GM10266 (cell line): ENCODE data around the gene DDX39B.

ENCODE experiments used
- DNase-seq: peaks from one replicate; pipeline ENCODE4 v3.0.0; 2012; ENCODE audit errors: extremely low spot score
- TF ChIP-seq, protein P1 (sequence below): IDR thresholded peaks from 2 replicates; pipeline ENCODE4 v1.5.1; 2012; ENCODE audit warnings: mild to moderate bottlenecking, low read depth; ENCODE audit not compliant: control insufficient read depth, insufficient read depth; ENCODE audit errors: missing control alignments

DDX39B gene

DNA sequence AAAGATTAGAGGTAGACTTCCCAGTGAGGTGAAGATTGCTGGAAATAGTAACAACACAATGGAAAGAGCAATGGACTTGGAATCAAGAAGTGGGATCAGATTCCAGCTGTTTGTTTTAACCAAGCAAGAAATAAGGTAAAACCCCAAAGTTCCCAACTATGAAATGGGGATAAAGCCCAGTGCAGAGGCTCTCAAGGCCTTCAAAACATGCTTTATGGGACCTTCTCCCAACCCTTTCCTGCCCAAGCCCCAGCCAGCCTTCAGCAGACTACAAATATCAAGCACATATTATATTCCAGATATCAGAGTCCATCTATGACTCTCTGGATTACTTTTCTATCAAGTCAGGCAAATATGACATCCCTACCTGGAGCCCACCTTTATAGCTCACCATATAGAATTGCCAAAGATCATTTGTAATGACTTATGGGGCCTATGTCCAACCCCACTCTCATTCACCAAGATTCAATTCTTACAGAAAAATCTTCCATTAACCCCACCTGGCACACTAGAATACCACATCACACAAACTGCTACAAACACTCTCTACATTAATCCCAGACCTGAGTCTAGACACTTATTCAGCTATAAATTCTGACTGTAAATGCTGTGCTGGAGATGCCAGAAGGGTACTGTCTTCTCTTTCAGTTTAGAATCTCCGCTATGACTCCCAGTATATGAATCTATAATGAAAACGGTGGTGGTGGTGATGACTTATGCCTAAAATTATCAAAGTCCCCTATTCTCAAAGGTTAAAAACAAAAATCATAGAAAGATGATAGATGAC, 6.1 kb downstream of the DDX39B start:
- TF ChIP-seq, protein P1, sequence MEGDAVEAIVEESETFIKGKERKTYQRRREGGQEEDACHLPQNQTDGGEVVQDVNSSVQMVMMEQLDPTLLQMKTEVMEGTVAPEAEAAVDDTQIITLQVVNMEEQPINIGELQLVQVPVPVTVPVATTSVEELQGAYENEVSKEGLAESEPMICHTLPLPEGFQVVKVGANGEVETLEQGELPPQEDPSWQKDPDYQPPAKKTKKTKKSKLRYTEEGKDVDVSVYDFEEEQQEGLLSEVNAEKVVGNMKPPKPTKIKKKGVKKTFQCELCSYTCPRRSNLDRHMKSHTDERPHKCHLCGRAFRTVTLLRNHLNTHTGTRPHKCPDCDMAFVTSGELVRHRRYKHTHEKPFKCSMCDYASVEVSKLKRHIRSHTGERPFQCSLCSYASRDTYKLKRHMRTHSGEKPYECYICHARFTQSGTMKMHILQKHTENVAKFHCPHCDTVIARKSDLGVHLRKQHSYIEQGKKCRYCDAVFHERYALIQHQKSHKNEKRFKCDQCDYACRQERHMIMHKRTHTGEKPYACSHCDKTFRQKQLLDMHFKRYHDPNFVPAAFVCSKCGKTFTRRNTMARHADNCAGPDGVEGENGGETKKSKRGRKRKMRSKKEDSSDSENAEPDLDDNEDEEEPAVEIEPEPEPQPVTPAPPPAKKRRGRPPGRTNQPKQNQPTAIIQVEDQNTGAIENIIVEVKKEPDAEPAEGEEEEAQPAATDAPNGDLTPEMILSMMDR, result no peak
- DNase-seq, result no peak

DNA sequence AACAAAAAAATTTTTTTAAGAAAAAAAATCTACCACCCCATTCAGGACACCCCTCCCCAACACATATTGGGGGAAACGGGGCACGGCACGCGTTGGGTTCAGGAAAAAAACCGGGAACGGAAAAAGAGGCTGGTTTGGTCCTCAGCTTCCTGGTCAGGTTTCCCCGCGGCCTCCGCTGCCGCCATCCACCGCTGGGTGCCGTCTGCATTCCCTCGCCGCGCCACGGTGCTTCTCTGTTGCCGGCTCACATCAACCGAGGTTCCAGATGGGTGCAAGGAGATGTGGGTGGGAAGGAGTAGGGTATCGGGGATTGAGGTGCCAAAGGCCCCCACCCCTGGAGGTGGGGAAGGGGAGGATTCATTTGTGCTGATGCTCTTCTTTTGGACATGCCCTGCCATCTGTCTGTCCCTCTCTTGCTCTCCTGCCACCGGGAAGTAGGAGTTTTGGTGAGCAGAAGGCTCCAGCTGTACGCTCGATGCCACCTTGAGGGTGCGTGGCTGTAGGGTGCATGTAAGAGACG, 7.2 kb downstream of the DDX39B start:
- TF ChIP-seq, protein P1, result no peak

DNA sequence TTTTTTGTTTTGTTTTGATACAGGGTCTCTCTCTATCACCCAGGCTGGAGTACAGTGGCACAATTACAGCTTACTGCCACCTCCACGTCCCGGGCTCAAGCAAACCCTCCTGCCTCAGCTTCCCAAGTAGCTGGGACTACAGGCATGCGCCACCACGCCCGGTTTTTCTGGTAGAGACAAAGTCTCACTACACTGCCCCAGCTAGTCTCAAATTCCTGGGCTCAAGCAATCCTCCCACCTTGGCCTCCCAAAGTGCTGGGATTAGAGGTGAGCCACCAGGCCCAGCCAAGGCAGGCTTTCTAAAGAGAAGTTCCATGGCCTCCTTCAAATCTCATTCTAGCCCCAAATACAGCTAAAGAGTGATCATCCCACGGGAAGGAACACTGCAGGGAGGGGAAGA, 7.8 kb downstream of the DDX39B start:
- DNase-seq, result no peak
- TF ChIP-seq, protein P1, result no peak

More for the DNA sequence above, 7.2 kb downstream of the DDX39B start:
- DNase-seq, result no peak

DNA sequence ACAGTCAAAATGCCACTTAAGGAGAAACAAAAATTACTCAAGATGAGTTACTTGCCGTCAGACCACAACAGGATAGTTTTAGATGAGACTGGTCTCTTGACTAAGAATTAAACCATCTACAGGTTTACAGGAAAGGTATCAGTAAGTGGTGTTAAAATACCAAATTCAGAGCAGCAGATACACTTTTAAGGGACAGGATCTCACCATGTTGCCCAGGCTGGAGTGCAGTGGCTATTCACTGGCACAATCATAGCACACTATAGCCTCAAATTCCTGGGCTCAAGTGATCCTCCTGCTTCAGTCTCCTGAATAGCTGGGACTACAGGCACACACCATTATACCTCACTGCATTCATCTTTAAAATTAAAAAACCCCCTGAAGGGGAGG, 8.4 kb downstream of the DDX39B start:
- DNase-seq, result no peak
- TF ChIP-seq, protein P1, result no peak

DNA sequence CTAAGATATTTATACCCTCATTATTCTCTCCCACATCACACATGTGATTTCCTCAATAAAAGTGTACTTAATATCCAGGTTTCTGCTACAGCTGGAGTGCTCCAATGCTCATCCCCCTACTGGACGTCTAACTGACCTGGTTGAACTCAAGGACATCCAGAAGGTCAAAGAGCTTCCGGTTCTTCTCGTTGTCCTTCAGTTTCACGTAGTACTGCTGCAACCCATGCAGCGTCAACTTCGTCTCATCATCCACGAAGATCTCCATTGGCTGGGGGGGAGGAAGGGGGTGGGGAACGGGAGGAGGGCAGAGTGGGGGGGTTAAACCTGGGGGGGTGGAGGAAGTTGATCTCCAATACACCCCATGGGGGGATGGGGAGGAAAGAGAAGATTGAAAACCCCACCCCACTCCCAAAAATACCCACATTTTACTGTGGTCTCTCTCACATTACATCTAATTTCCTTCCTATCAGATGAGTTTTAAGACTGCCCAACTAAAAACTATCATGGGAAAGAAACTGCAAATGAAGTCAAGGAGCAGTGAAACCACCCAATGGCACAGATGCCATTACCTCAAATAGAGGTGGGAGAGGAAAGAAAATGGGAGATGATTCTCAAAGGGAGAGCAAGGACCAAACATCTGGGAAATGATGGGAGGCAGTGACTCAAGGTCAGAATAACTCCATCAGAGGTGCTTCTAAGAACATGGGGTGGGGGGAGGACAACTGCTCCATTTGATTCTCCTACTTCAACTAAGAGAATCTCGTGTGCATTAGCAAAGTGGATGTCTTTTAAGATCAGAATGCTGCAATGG, 9.0 kb downstream of the DDX39B start:
- TF ChIP-seq, protein P1, result no peak
- DNase-seq, result no peak

DNA sequence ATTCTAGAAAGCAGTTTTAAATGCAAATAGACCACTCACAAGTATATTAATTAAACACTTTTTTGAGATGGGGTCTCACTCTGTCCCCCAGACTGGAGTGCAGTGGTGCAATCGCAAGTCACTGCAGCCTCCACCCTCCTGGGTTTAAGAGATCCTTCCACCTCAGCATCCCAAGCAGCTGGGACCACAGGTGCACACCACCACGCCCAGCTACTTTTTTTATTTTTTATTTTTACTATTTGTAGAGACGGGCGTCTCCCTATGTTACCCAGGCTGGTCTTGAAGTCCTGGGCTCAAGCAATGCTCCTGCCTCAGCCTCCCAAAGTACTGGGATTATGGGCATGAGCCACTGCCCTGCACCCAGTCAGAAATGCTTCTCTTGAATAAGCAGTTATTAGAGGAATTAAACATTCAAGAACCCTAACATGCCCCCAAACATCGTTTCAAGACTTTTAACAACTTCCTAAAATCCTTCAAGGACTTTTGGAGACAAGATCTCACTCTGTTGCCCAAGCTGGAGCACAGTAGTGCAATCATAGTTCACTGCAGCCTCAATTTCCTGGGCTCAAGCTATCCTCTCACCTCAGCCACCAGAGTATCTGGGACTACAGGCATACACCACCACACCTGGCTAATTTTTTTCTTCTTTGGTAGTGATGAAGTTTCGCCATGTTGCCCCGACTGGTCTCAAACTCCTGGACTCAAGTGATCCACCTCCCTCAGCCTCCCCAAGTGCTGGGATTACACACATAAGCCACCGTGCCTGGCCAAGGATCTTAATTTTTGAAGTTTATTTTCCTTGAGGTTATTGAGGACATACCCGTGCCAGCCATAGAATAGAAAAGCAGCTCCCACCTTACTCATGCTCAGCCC, 9.8 kb downstream of the DDX39B start:
- no peak for DNase-seq
- TF ChIP-seq, protein P1, result no peak
